HG03565 (cell line): ENCODE results near the gene DPYSL3.

Experiments used
- ATAC-seq: cut with Tn5 transposase; IDR thresholded peaks from one replicate; pipeline ENCODE4 v1.9.1; 2021; ENCODE audit warnings: mild to moderate bottlenecking, moderate library complexity; ENCODE audit not compliant: unreplicated experiment

DPYSL3 gene

DNA sequence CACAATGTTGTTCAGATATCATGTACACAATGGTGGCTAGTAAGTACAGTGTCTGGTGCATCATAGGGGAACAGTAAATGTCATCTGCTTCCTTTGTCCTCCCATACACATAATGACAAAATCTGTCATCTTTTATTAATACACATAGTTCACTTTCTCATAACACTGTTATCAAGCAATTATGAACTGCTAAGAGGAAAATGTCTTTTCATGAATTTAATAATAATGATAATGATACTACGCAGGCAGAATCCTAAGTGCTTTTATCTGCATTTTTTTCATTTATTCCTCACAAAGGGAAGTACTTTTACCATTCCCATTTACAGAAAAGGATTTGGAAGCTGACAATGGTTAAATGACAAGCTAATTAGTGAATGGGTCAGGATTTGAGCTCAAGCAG, 35.7 kb downstream of the DPYSL3 start:
- no peak for ATAC-seq

DNA sequence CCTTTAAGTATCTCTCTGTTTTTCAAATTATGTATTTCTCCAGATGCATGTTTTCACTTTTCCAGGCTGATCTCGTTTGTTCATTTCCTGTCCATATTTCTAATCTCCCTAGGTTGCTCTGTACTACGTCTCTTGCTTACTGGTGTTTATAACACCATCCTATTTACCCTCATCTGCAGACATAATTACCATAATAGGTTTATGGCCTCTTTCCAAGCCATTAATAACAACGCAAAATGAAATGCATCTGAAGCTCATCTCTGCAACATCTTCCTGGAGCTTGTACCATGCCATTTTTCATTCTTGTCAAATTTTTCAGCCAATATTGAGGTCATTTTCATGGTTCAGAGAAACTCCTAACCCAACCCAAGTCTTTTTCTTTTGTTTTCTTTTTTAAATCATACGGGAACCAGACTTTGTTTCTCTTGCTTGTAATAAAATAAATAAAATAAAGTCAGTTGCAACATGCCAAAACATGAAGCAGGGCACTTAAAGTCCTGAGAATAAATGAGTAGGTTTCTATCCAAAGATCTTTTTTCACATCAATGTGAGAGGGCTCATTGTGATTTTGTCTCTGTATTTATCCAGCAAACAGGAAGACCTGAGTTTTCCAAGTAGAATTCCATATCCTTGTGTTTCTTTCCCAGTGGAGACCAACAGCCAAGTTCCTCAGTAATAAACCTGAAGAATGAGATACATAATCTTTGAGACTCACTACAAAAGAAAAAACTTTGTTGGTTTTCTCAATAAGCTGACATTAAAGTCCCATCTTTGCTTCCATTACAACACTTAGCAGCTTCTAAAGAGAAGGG, 37.0 kb downstream of the DPYSL3 start:
- no peak for ATAC-seq

DNA sequence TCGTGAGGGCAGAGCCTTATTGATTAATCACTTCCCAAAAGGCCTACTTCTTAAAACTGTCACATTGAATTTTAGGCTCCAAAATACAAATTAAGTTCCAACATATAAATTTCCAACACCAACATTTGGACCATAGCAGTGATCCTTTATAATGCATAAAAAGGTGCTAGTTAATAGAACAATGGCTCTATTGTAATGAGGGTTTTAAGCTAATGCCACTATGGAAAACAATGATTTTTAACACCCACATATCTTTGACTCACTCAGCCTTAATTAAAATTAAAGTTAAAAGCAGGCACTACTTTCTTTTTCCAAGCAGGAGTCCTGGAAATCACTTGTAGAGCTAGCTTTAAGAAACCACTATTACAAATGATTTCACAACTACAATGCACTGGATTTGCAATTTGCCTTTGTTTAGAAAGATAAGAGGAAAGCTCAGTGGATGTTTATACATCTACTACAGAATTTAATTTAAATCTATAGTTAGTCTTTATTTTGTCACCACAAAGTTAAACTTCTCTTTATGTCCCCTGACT, 41.8 kb downstream of the DPYSL3 start:
- ATAC-seq = no peak

- no peak for ATAC-seq
Observed at GRCh38 chr5:147466360-147466980, 43.4 kb downstream of the DPYSL3 start.

DNA sequence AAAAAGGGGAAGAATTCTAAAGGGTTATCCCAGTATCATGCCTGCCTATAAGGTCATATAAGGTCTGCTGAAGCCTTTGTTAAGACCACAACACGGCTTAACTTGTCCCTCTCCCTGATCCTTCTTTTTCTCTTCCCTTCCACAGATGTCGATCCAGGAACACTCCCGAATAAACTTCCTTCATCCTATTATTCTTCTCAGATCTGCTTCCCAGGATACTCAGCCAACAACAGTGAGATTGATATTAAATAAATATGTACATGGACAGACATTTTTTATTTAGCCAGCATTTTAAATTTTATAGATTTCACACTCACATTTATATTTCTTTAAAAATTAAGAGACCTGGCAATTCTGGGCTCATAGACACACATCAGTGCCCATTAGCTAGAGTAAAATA, 44.1 kb downstream of the DPYSL3 start:
- no peak for ATAC-seq

GRCh38 chr5:147464211-147464610, 45.7 kb downstream of the DPYSL3 start:
- ATAC-seq = no peak

DNA sequence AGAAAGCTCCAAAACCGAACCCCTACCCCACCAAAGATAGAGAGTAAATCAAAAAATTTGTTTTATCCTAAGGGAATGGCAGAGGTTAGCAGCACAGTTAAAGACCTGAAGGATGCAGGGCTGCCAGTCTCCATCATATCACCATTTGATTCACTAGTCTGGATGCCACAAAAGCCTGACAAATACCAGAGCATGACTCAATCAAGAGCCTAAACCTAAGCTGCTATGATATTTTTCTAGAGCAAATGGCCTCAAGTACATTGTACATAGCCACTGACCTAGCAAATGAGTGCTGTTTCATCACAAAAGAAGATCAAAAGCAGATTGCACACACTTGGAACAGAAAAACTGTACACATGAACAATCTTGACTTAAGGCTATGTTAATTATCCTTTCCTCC, 48.0 kb downstream of the DPYSL3 start:
- ATAC-seq = no peak

DNA sequence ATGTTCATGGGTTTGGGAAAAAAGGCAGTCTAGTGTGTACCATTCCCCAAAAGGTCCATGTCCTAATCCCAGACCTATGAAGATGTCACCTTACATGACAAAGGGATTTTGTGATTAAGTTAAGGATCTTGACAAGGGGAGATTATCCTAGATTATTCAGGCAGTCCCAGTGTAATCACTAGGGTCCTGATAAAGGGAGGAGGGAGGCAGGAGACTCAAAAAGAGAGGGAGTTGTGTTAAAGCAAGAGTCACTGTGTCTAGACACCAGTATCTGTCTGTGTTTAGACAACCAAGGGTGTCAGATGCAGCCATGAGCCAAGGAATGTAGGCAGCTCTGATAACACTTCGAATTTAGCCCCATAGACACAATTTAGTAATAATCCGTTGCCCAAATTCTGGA, 49.5 kb downstream of the DPYSL3 start:
- no peak for ATAC-seq

- ATAC-seq = no peak
Observed at GRCh38 chr5:147458581-147458980, 51.3 kb downstream of the DPYSL3 start.

GRCh38 chr5:147455822-147456450, 53.9 kb downstream of the DPYSL3 start:
- ATAC-seq = no peak

GRCh38 chr5:147454996-147455677, 54.7 kb downstream of the DPYSL3 start:
- peak; percentile 63 for ATAC-seq

- peak; percentile 63 for ATAC-seq
Observed at GRCh38 chr5:147453875-147454814, 55.7 kb downstream of the DPYSL3 start.

DNA sequence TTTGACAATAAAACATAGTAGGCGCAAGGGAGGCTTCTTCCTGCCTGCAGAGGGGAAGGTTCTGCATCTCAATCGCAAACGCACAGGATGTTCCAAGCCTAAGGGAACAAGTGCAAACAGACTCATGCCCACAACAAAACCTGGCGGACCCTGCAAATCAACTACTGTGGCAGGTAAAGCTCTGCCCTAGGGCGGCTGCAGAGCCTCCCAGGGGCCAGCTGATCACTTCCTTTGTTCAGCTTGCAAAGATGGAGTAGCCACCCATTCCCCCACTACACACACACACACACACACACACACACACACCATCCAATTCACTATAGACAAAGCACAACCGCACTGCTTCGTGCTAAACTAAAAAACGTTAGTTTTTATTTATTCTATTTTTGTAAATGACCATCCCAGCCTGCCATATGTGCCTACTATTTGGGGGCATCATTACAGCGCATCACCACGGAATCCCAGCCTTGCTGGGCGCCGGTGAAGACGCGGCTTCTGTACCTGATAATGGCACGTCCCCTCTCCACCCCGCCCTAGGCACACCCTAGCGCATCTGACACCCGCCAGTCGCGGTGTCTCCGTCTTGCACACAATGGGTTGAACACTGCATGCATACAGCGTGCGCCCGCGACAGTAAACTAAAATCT, 57.6 kb downstream of the DPYSL3 start:
- no peak for ATAC-seq

DNA sequence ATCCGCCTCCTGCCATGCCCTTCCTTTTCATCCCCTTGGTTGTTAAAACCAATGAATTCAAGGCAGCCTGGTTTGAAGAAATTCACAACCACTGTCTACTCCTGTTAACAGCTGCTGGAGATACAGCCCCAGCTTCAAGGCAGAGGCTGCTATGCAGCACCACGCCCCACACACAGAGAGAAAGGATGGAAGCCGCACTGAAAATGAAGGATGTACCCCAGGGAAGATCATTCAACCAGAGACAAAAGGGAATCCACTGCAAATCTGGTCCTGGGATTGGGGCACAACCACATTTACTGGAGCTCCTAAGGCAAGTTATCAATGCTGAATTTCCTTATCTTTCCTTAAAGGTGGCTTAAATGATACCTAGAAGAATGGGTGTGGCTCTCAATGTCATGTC, 58.7 kb downstream of the DPYSL3 start:
- ATAC-seq = no peak

- ATAC-seq = no peak
Observed at GRCh38 chr5:147450606-147451005, 59.3 kb downstream of the DPYSL3 start.

- no peak for ATAC-seq
Observed at GRCh38 chr5:147448766-147449165, 61.1 kb downstream of the DPYSL3 start.

DNA sequence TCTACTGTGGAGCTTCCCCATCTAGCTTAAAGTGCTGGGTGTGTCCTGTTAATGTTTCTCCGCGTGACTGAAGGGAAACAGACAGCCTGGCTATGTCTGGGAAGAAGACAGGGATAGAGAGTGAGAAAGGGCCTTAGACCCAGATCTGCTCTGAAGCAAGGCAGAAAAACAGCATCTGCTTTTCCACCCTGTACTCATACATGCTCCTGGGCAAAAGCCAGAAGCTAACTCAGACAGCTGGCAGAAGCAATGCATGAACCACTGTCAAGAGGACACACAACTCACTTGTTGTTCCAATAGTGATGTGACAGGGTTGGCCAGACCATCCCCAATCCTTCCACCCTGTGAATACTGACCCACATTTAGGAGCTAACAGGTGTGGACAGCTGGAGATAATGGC, 63.3 kb downstream of the DPYSL3 start:
- ATAC-seq = no peak

DNA sequence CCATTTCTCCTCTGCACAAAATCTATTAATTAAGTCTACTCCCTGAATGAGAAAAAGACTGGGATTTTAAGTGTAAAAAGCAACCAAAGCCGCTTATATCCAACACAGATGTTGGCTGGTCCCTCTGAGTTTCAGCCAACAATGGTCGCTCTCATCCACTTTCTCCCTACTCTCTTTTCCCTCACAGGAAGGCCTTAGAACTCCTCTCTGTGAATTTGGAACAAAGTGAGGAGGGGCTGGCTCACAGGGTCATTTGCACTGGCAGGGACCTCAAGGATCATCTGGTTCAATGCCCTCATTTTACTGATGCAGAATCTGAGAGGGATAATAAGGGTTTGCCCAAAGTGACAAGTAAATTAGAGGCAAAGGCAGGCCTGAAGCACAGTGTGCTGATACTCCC, 64.0 kb downstream of the DPYSL3 start:
- ATAC-seq = no peak

DNA sequence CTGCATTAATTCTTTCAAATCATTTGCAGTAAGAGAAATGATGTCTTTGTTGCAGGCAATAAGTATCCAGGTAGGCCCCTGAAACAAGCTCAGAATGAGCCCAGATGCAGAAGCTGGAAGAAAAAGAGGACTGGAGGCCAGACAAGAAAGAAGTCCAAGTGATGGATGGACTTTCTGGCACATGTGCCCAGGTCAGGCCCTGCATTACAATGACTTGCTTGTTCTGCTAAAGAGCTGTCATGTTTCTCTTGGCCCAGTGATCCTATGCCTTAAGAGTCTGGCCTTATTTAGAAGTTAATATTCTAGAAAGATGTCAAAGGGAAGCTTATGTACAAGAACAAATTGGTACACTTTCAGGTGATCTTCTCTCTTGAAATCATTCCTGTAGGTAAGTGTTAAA, 64.8 kb downstream of the DPYSL3 start:
- no peak for ATAC-seq

DNA sequence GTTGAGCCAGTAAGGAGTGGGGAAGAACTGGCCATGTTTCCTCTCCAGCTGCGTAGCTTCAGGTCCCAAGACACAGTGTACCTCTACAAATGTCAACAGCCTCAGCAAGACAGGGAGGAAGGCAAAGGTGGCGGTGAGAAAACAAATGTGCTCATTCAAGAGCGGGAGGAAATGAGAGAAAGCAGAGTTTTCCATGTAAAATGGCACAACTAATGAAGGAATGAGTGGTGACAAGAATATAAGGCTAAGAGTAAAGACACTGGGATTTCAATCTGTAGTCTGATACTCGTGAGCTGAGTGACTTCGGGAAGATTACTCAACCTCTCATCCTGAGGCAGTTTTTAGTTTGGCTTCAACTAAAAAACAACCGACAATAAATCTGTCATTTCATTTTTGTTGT, 67.6 kb downstream of the DPYSL3 start:
- ATAC-seq = no peak
